ENCODE data around the gene ANO8. TPM values are rescaled to one million over a fixed set of nuclear protein-coding genes. Genes with fewer than 3 reads are reported as not detected.

The ANO8 gene
- total and polyA plus RNA-seq, 2 donors (not counting 1 experiment from before 2014, with no cell fraction given), result 3.0 to 5.2 TPM

DNA sequence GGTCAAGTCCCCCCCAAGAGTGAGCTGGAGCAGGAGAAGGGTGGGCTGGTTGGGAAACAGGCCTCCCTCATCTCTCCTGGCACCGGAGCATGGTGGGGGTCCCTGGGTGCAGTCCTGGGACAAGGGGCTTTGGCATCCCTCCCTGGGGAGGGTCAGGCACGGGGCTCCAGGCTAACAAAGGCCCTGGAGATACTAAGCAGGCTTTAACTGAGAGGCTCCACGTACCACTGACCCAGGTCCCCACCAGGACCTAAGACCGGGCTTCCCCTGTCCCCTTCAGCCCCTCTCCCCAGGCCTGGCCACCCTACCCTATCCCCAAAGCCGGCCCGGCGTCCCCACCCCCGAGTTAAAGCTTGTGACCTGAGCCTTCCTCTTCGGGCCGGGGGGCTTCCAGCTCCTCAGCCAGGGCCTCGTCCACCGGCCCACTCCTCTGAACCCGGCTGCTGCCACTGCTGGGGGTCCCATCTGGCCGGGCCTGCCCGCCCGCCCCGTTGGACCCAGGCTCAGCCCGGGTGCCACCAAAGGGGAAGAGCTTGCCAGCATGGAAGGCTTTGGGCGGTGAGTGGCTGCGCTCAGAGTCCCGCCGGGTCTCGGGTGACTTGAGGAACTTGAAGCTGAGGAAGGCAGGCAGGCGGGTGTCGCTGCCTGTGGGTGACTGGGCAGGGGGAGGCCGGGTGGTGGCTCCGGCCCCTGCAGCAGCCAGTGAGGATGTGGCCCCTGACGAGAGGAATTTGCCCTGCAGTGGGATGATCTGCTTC lies 10.1 kb downstream of the ANO8 start:
- H3K4me1 Mint-ChIP-seq, result peaks cover 5% of the 10 kb centered on the region
- DNase-seq (no peak), ATAC-seq (ENCODE audit: low read depth) (no peak)
- CTCF ChIA-PET, result interaction anchor here (0.9 kb wide), 1 partner anchor 12 kb away, joined by 3 read pairs; no protein-coding TSS in a partner anchor
- WGBS (ENCODE audit: insufficient coverage), result 86% methylated on average over 24 of the region's 28 CpGs
- no peaks in the 10 kb centered on the region for H3K9me3 ChIP-seq (ENCODE audit: control extremely low read depth in 1 of 3, control insufficient read depth in 2 of 3, insufficient read depth in 1 of 3, low read length in 2 of 3)
- no peak overlapping the region for H2AFZ ChIP-seq (ENCODE audit: insufficient read depth, low read depth, low read length, poor library complexity, severe bottlenecking)
- TF ChIP-seq CTCF (IDR thresholded peaks at IDR 0.05), result no peak
- no peak for TF ChIP-seq EZH2 (IDR thresholded peaks at IDR 0.05; ENCODE audit: borderline replicate concordance, insufficient read depth, low read depth, low read length, poor library complexity, severe bottlenecking)
- H3K9ac ChIP-seq (ENCODE audit: low read length), result no peak overlapping the region
- no peak overlapping the region for H3K4me3 Mint-ChIP-seq
- H3K27me3 ChIP-seq (replicated peaks in 1 of 4; ENCODE audit: control extremely low read depth in 1 of 4, control insufficient read depth in 3 of 4, insufficient read depth in 4 of 4, low read length in 3 of 4), result peaks cover 0 to 2% (median 0%) of the 10 kb centered on the region in 4 experiments
- no peaks in the 10 kb centered on the region for H3K9me3 Mint-ChIP-seq (ENCODE audit: insufficient read depth)
- intact Hi-C loops (cut with micrococcal nuclease), result no loop called here
- POLR2A ChIA-PET, result interaction anchor here (0.5 to 0.7 kb wide), 2 partner anchors 13 to 1214 kb away, joined by 3 read pairs; no protein-coding TSS in a partner anchor
- H3K36me3 ChIP-seq (replicated peaks in 1 of 2; ENCODE audit: control extremely low read depth in 1 of 2, control insufficient read depth in 1 of 2, extremely low read depth in 1 of 2, insufficient read depth in 2 of 2, low read length in 1 of 2), result peaks cover 0 to 12% of the 10 kb centered on the region in 2 experiments
- H3K79me2 ChIP-seq (ENCODE audit: control insufficient read depth, insufficient read depth, low read length), result no peaks in the 10 kb centered on the region
- H3K27ac ChIP-seq (ENCODE audit: low read length in 2 of 2), result no peak overlapping the region
- peaks cover 8 to 14% of the 10 kb centered on the region in 2 donors for H3K4me1 ChIP-seq (ENCODE audit: control insufficient read depth in 2 of 2, insufficient read depth in 2 of 2, low read length in 2 of 2)
- no peak overlapping the region for H3K4me3 ChIP-seq (ENCODE audit: control extremely low read depth in 1 of 5, extremely low read depth in 1 of 5, insufficient read depth in 1 of 5, low read depth in 2 of 5, low read length in 4 of 5)
- H3K27ac Mint-ChIP-seq, result no peak overlapping the region
- no peak overlapping the region for H3K4me2 ChIP-seq (replicated peaks; ENCODE audit: low read depth, low read length, poor library complexity, severe bottlenecking)
- peaks cover 18% of the 10 kb centered on the region for H4K20me1 ChIP-seq (ENCODE audit: control insufficient read depth, insufficient read depth, low read length, poor library complexity, severe bottlenecking)
- no peaks in the 10 kb centered on the region for H3K27me3 Mint-ChIP-seq

DNA sequence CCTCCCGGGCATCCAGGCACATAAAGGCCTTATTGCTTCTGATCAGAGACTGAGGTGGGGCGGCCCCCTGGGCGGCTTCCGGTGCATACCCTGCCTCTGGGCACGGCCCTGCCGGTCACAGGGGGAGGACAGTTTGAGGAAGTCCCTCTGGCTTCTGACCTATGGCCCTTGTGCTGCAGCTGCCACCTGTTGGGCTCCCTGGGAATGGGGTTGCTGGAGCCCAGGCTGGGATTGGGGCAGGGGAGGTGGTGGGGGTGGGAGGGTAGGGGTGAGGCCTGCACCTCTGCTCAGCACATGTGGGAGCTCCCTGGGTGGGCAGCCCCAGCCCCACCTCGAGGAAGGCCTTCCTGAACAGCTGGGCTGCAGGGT lies 10.7 kb downstream of the ANO8 start:
- no peaks in the 10 kb centered on the region for H3K9me3 Mint-ChIP-seq (ENCODE audit: insufficient read depth)
- H3K27ac ChIP-seq (ENCODE audit: low read length in 2 of 2), result no peak overlapping the region
- no peaks in the 10 kb centered on the region for H3K27me3 ChIP-seq (replicated peaks in 1 of 4; ENCODE audit: control extremely low read depth in 1 of 4, control insufficient read depth in 3 of 4, insufficient read depth in 4 of 4, low read length in 3 of 4)
- H3K4me2 ChIP-seq (replicated peaks; ENCODE audit: low read depth, low read length, poor library complexity, severe bottlenecking), result peak overlapping the region; percentile 61
- H4K20me1 ChIP-seq (ENCODE audit: control insufficient read depth, insufficient read depth, low read length, poor library complexity, severe bottlenecking), result peaks cover 22% of the 10 kb centered on the region
- no peaks in the 10 kb centered on the region for H3K27me3 Mint-ChIP-seq
- no peak overlapping the region for H3K9ac ChIP-seq (ENCODE audit: low read length)
- intact Hi-C loops (cut with micrococcal nuclease), result no loop called here
- H3K27ac Mint-ChIP-seq, result no peak overlapping the region
- no peak overlapping the region for H3K4me3 Mint-ChIP-seq
- CTCF ChIA-PET, result interaction anchor here (0.9 kb wide), 1 partner anchor 11 kb away, joined by 3 read pairs; no protein-coding TSS in a partner anchor
- H3K4me1 Mint-ChIP-seq, result peaks cover 4% of the 10 kb centered on the region
- DNase-seq (peak; percentile 35), ATAC-seq (ENCODE audit: low read depth) (no peak)
- peak overlapping the region in 1 of 5 experiments; percentile 15 for H3K4me3 ChIP-seq (ENCODE audit: control extremely low read depth in 1 of 5, extremely low read depth in 1 of 5, insufficient read depth in 1 of 5, low read depth in 2 of 5, low read length in 4 of 5)
- H2AFZ ChIP-seq (ENCODE audit: insufficient read depth, low read depth, low read length, poor library complexity, severe bottlenecking), result no peak overlapping the region
- WGBS (ENCODE audit: insufficient coverage), result 9% methylated on average over 6 of the region's 7 CpGs
- peaks cover 0 to 12% of the 10 kb centered on the region in 2 experiments for H3K36me3 ChIP-seq (replicated peaks in 1 of 2; ENCODE audit: control extremely low read depth in 1 of 2, control insufficient read depth in 1 of 2, extremely low read depth in 1 of 2, insufficient read depth in 2 of 2, low read length in 1 of 2)
- peaks cover 2 to 8% of the 10 kb centered on the region in 2 donors for H3K4me1 ChIP-seq (ENCODE audit: control insufficient read depth in 2 of 2, insufficient read depth in 2 of 2, low read length in 2 of 2)
- TF ChIP-seq EZH2 (IDR thresholded peaks at IDR 0.05; ENCODE audit: borderline replicate concordance, insufficient read depth, low read depth, low read length, poor library complexity, severe bottlenecking), result no peak
- TF ChIP-seq CTCF (IDR thresholded peaks at IDR 0.05), result no peak
- POLR2A ChIA-PET, result interaction anchor here (0.5 kb wide), 1 partner anchor 13 kb away, joined by 3 read pairs; no protein-coding TSS in a partner anchor
- H3K79me2 ChIP-seq (ENCODE audit: control insufficient read depth, insufficient read depth, low read length), result no peaks in the 10 kb centered on the region
- no peaks in the 10 kb centered on the region for H3K9me3 ChIP-seq (ENCODE audit: control extremely low read depth in 1 of 3, control insufficient read depth in 2 of 3, insufficient read depth in 1 of 3, low read length in 2 of 3)

Measured in B cell (primary cell).